ENCODE measurements around the gene ATP6V0E1.

- TF ChIP-seq EZH2phosphoT487 (IDR thresholded peaks at IDR 0.05; ENCODE audit: unreplicated experiment) (no peak), CTCF (conservative IDR thresholded peaks at IDR 0.05; ENCODE audit: low read depth in 2 of 2) (no peak), EZH2 (IDR thresholded peaks at IDR 0.05; ENCODE audit: low read depth, unreplicated experiment) (no peak), ZNF462 (CRISPR knock-in tag; IDR thresholded peaks at IDR 0.05) (no peak), POLR2AphosphoS5 (IDR thresholded peaks at IDR 0.05; ENCODE audit: low read depth) (peak; percentile 92), CREB1 (CRISPR knock-in tag; IDR thresholded peaks at IDR 0.05; ENCODE audit: low read depth) (0 out of 2 replicates have a peak, but pooled peaks have one; percentile 11), REST (IDR thresholded peaks at IDR 0.05; ENCODE audit: unreplicated experiment) (no peak), NANOG (IDR thresholded peaks at IDR 0.05; ENCODE audit: borderline replicate concordance) (no peak), JUNB (IDR thresholded peaks at IDR 0.05; ENCODE audit: unreplicated experiment) (no peak), ETS1 (IDR thresholded peaks at IDR 0.05) (no peak)
These were observed at the start of gene ATP6V0E1 for GRCh38 chr5:172983542-172984243.

Data from GM23338 (cell line).